Measurements from ENCODE around the gene SDCBP2. TPM values are rescaled to one million over a fixed set of nuclear protein-coding genes. Genes with fewer than 3 reads are reported as not detected.

Gene SDCBP2
- total RNA-seq, 2 experiments from 2014 or later = 4.4 to 5.9 TPM

DNA sequence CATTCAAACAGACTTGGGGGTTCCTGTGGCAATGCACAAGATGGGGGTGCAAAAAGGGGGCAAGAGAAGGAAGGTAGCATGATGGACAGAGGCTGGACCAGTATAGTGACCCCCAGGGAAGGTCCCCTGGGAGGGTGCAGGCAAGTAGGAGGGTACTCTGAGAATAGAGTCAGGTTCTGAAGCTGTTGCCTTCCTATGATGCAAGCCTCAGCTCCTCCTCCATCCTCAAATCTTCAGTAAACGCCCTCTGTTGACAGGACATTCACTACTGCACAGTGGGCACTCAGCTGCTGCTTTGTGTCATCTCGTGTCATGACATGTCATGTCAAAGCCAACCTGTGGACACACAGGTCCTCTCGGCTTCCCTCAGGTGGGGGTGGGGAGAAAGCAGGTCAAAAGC, 5.8 kb upstream of the SDCBP2 start:
- Mint-ChIP-seq H3K36me3 (peaks cover 22% of the 10 kb centered on the region), H3K4me3 (no peak overlapping the region), H3K9me3 (no peaks in the 10 kb centered on the region), H3K4me1 (ENCODE audit: low read depth) (peaks cover 52% of the 10 kb centered on the region), H3K27ac (peak overlapping the region; percentile 28), H3K27me3 (no peaks in the 10 kb centered on the region)
- ChIA-PET POLR2A (interaction anchor here (0.5 kb wide), 1 partner anchor 203 kb away, joined by 3 read pairs; no protein-coding TSS in a partner anchor), CTCF (interaction anchor here (1.3 kb wide), 1 partner anchor 102 kb away, joined by 3 read pairs; no protein-coding TSS in a partner anchor)
- DNase-seq = no peak
- intact Hi-C loops (cut with micrococcal nuclease) = no loop called here

DNA sequence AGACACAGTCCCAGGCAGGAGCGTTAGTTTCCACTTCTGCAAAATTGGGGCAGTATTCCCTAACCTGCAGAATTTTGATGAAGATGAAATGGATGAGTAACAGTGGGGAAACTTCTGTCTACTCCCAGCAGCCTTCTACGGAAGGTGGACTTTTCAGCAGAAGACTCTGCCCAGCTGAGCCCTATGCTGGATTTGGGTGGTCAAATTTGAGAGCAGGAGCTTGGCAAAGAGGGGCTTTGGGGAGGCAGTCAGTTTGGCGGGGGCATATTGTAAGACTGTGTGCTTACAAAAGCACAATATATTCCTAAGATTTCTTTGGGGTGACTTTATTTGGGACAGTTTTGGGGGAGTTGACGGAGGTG, 5.4 kb upstream of the SDCBP2 start:
- peaks cover 26% of the 10 kb centered on the region for H3K36me3 Mint-ChIP-seq
- CTCF ChIA-PET = interaction anchor here (1.3 kb wide), 1 partner anchor 103 kb away, joined by 3 read pairs; no protein-coding TSS in a partner anchor
- H3K4me3 Mint-ChIP-seq = no peak overlapping the region
- no peaks in the 10 kb centered on the region for H3K27me3 Mint-ChIP-seq
- peak overlapping the region; percentile 28 for H3K27ac Mint-ChIP-seq
- intact Hi-C loops (cut with micrococcal nuclease) = no loop called here
- no peaks in the 10 kb centered on the region for H3K9me3 Mint-ChIP-seq
- DNase-seq = no peak
- peaks cover 56% of the 10 kb centered on the region for H3K4me1 Mint-ChIP-seq (ENCODE audit: low read depth)
- POLR2A ChIA-PET = no interaction called here

DNA sequence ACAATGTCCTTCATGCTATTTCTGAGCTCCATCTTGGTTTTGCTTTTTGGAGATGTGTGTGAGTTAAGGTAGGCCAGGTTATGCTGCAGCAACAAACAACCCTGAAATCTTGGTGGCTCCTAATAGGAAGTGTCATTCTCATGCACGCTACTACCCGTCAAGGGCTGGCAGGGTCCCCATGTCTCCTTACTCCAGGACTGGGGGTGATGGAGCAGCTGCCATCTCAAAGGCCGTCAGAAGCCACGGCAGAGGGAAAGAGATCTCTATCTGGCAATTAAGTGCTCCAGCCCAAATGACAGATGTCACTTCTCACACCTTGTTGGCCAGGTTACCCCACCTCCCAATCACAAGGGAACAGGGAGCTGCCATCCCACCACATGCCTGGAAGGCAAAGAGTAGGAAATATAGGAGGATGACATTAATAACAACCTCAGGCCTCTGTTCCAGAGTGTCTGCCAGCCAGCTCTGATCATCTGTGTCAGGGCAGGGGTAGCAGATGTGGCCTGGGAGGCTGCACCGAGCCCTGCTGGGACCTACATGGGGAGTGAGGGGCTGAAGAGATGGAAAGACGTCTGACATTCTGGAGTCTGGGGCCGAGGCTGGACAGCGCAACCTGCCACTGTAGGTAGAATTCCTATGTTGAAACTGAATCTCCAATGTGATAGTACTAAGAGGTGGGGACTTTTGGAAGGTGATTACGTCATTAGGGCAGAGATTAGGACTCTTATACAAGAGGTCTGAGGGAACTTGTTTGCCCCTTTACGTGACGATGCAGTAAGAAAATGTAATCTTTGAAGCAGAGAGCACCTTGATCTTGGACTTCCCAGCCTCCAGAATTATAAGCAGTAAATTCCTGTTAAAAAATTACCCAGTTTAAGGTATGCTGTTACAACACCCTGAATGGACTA, 4.8 kb upstream of the SDCBP2 start:
- intact Hi-C loops (cut with micrococcal nuclease) = no loop called here
- Mint-ChIP-seq H3K27ac (no peak overlapping the region), H3K4me3 (no peak overlapping the region), H3K36me3 (peaks cover 26% of the 10 kb centered on the region), H3K27me3 (no peaks in the 10 kb centered on the region), H3K9me3 (no peaks in the 10 kb centered on the region), H3K4me1 (ENCODE audit: low read depth) (peaks cover 61% of the 10 kb centered on the region)
- CTCF ChIA-PET = interaction anchor here (1.1 to 1.8 kb wide), 2 partner anchors 12 to 21 kb away, joined by 3 to 7 read pairs; no protein-coding TSS in a partner anchor
- DNase-seq = no peak
- POLR2A ChIA-PET = no interaction called here

DNA sequence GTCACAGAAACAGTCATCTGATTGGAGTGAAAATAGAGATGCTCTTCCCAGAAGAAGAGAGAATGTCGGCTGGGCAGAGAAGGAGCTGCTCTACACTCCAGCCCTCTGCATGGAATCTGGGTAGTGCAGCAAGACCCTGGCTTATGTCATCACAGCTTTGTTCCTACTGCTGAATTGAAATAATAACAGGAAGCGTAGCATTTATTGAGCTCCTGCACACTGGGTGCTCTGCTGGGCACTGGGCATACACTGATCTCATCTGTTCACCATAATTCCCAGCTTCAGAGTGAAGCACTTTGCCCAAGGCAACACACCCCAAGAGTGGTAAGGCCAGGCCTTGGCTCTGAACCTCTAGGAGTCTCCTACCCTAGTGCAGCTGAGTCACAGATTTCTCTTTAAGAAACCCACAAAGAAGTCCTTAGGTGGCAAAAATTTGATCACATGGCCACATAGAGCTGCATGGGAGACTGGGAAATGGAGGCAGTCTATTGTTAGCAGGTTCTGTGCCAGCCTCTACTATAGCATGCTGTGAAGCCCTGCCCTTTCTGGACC, 3.9 kb upstream of the SDCBP2 start:
- Mint-ChIP-seq H3K4me1 (ENCODE audit: low read depth) (peaks cover 66% of the 10 kb centered on the region), H3K27ac (peak overlapping the region; percentile 45), H3K4me3 (no peak overlapping the region), H3K27me3 (no peaks in the 10 kb centered on the region), H3K36me3 (peaks cover 26% of the 10 kb centered on the region), H3K9me3 (no peaks in the 10 kb centered on the region)
- ChIA-PET POLR2A (no interaction called here), CTCF (interaction anchor here (1.1 to 1.8 kb wide), 2 partner anchors 11 to 20 kb away, joined by 3 to 7 read pairs; no protein-coding TSS in a partner anchor)
- DNase-seq = peak; percentile 8
- intact Hi-C loops (cut with micrococcal nuclease) = no loop called here

DNA sequence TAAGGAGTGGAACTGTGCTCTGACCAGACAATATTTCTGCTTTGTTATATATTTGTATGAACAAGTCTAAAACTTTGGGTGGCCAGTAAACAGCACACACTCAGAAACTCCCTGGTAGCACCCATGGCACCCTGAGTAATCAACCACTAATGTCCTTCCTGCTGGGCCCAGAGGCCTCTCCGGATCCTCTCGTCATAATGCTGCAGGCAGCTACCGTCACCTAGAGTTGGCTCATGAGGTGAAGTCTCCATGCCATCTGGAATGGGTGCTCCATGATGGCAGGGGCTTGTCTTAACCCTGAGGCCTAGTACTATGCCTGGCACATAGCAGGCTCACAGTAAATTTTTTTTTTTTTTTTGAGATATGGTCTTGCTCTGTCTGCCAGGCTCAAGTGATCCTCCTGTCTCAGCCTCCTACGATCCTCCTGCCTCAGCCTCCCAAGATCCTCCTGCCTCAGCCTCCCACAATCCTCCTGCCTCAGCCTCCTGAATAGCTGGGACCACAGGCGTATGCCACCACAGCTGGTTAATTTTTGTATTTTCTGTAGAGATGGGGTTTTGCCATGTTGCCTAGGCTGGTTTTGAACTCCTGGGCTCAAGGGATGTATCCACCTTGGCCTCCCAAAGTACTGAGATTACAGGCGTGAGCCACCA, 3.0 kb upstream of the SDCBP2 start:
- peaks cover 66% of the 10 kb centered on the region for H3K4me1 Mint-ChIP-seq (ENCODE audit: low read depth)
- no peak overlapping the region for H3K4me3 Mint-ChIP-seq
- no peaks in the 10 kb centered on the region for H3K9me3 Mint-ChIP-seq
- intact Hi-C loops (cut with micrococcal nuclease) = no loop called here
- peak overlapping the region; percentile 53 for H3K27ac Mint-ChIP-seq
- no peaks in the 10 kb centered on the region for H3K27me3 Mint-ChIP-seq
- ChIA-PET CTCF (interaction anchor here (1.8 kb wide), 1 partner anchor 19 kb away, joined by 7 read pairs; no protein-coding TSS in a partner anchor), POLR2A (no interaction called here)
- peaks cover 28% of the 10 kb centered on the region for H3K36me3 Mint-ChIP-seq
- peak; percentile 9 for DNase-seq

DNA sequence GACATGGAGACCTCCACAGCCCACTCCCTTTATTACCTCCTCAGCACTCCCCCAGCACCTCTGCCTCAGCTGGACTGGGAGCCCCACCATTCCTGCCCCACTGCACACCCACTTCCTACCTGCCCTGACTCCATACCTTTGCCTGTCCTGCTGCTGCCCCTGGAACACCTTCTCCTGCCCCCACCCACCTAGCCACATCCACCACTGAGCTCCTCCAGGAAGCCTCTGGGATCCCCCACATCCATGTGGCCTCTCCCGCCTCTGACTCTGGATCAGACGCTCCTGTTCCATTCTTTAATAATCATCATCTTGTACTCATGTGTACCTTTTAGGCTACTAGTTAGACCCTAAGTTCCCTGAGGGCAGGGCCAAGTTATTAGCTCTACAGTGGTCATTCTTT, 2.2 kb upstream of the SDCBP2 start:
- POLR2A ChIA-PET = no interaction called here
- DNase-seq = peak; percentile 5
- intact Hi-C loops (cut with micrococcal nuclease) = no loop called here

DNA sequence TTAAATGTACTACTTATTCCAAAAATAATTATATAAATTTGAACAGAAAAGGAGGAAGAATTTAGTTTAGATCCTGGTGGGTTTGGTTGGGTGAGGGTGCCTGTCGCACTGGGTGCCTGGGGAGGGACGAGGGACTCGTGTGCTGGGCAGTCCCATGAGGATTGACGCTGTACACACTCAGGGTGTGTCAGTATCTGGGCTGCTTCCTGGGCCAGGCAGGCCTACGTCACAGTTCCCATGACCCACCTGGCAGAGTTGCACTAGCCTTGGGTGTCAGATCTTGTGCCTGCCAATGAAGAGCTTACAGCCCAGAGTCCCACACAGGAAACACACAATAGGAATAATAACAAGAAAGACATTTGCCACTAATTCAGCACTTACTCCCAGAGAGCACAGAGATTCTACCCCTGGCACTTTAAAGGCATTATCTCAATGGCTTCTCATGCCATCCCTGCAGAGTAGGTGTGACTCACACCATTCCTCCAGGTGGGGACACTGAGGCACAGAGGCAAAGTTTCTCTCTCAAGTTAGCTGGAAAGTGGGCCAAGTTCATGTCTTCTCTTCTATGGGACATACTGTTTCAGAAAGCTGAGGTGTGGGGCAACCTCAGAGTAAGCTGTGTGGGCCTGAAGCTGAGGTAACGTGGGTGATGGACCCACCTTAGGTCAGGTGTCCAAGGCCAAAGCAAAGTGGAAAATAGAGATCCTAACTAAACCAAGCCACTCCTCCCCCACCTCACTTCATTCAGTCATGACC, 1.3 kb upstream of the SDCBP2 start:
- Mint-ChIP-seq H3K4me1 (ENCODE audit: low read depth) (peaks cover 54% of the 10 kb centered on the region), H3K27ac (peak overlapping the region; percentile 88), H3K36me3 (peaks cover 28% of the 10 kb centered on the region), H3K4me3 (no peak overlapping the region), H3K27me3 (no peaks in the 10 kb centered on the region), H3K9me3 (no peaks in the 10 kb centered on the region)
- CTCF ChIA-PET = interaction anchor here (0.7 to 1.5 kb wide), 3 partner anchors 15 to 137 kb away, joined by 3 read pairs; partner anchors contain the start of gene NSFL1C
- POLR2A ChIA-PET = no interaction called here
- intact Hi-C loops (cut with micrococcal nuclease) = no loop called here
- peak; percentile 70 for DNase-seq

More for the DNA sequence above, 2.2 kb upstream of the SDCBP2 start:
- H3K9me3 Mint-ChIP-seq = no peaks in the 10 kb centered on the region
- peak overlapping the region; percentile 53 for H3K27ac Mint-ChIP-seq
- H3K4me1 Mint-ChIP-seq (ENCODE audit: low read depth) = peaks cover 58% of the 10 kb centered on the region
- H3K4me3 Mint-ChIP-seq = no peak overlapping the region
- CTCF ChIA-PET = no interaction called here
- H3K36me3 Mint-ChIP-seq = peaks cover 28% of the 10 kb centered on the region
- H3K27me3 Mint-ChIP-seq = no peaks in the 10 kb centered on the region

DNA sequence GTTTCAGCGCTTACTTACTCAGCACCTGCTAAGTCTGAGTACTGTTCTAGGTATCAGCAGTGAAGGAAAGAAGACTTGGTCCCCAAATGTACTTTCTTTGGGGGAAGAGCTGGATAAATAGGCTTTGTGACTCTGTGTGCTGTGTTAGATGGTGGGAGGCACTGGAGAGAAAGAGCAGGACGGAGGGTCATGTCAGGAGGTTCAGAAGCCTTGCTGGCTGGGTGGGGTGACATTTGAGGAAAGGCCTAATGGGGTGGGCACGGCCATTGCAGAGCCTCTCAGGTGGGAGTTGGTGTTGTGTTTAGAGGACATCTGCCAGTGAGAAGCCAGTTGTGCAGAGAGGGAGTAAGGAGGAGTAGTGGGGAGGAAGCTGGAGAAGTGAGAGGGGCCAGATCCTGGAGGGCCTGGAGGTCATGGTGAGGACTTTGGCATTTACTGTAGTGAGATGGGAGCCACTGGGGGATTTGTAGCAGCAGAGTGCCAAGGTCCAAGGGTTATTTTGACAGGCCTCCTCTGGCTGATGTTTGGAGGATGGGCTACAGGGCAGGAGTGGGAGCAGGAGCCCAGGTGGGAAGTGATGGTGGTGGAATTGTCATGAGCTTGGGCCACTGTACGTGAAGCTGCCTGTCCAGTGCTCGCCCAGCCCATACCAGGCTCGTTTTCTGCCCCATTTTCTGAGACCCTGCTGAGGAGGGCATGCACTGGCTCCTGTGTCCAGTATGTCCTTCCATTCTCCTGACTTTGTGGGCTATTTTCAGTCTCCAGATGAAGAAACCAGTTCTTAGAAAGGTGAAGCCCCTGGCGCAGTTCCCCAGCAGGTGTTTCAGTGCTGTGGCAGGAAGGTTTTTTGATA, 886 bp downstream of the SDCBP2 start:
- Mint-ChIP-seq H3K9me3 (no peaks in the 10 kb centered on the region), H3K4me1 (ENCODE audit: low read depth) (peaks cover 47% of the 10 kb centered on the region), H3K27ac (peak overlapping the region; percentile 34), H3K27me3 (no peaks in the 10 kb centered on the region), H3K4me3 (no peak overlapping the region), H3K36me3 (peaks cover 24% of the 10 kb centered on the region)
- POLR2A ChIA-PET = interaction anchor here (0.8 to 1.3 kb wide), 3 partner anchors 49 to 1142 kb away, joined by 3 to 8 read pairs (median 3); no protein-coding TSS in a partner anchor
- peak; percentile 6 for DNase-seq
- CTCF ChIA-PET = interaction anchor here (0.7 to 1.8 kb wide), 4 partner anchors 33 to 109 kb away, joined by 3 to 6 read pairs (median 4); no protein-coding TSS in a partner anchor
- intact Hi-C loops (cut with micrococcal nuclease) = loop anchor here (5.0 kb wide), 2 partner anchors 299 to 329 kb away; partner anchors contain the start of gene SIRPG

DNA sequence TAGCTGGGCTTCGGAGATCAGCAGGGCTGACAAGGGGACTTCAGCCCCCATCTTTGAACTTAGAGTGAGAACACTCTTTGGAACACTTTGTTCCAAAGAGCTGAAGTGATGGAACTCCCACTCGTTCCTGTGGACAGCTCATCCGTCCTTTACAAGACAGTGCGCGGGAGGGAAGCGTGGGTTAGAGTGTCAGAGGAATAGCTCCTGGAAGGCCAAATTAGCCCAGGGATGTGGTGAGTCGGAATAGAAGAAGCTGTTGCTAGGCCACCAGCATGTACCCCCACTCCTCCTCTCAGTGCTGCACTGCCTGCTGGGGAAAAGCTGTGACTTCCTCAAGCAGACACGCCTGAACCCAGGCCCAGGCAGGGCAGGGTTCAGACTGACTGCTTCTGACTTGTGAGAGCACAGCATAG, 1.7 kb downstream of the SDCBP2 start:
- H3K27ac Mint-ChIP-seq = no peak overlapping the region
- intact Hi-C loops (cut with micrococcal nuclease) = loop anchor here (5.0 kb wide), 2 partner anchors 300 to 330 kb away; partner anchors contain the start of gene SIRPG
- ChIA-PET POLR2A (interaction anchor here (0.8 to 2.6 kb wide), 3 partner anchors 35 to 1142 kb away, joined by 3 to 12 read pairs (median 8); no protein-coding TSS in a partner anchor), CTCF (interaction anchor here (0.7 to 1.8 kb wide), 4 partner anchors 34 to 110 kb away, joined by 3 to 6 read pairs (median 4); no protein-coding TSS in a partner anchor)
- peaks cover 18% of the 10 kb centered on the region for H3K36me3 Mint-ChIP-seq
- DNase-seq = peak; percentile 41
- peak overlapping the region; percentile 35 for H3K4me3 Mint-ChIP-seq
- no peaks in the 10 kb centered on the region for H3K9me3 Mint-ChIP-seq
- peaks cover 39% of the 10 kb centered on the region for H3K4me1 Mint-ChIP-seq (ENCODE audit: low read depth)
- no peaks in the 10 kb centered on the region for H3K27me3 Mint-ChIP-seq

DNA sequence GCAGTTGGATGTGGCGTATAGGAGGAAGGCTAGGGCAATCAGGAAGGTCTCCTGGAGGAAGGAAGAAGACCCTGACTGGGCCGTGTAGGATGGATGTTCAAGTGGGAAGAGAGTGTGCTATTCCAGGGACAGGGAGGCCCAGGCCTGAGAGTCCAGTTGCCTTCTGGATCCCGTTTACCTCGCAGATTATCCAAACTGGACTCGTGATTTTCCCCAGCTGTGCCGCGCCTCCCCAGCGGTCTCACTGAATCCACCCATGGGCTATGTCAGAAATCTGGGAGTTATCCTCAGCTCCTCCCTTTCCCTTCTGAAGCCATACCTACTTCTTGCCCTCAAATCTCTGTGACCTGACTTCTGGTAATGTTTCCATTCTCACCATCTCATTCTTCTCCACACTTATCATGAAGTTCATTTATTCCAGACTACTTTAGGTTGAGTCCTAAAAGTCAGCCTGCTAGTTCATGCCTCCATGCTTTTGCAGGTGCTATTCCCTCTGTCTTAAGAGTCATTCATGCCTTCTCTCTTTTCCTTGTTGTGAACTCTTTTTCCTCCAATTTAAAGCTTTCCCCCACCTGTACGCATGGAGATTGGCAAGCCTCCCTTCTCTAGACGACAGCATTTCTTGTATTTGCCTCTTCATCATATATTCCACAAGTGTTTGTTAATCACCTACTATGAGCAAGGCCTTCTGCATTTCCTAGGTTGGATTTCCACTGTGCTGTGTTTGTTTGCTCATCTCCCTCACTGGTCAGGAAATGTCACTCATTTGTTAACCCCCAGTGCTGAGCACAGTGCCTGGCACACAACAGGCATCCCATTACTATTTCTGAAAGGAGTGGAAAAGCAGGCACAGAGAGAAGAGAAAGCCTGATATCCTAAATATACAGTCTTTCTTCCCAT, 2.7 kb downstream of the SDCBP2 start:
- POLR2A ChIA-PET = interaction anchor here (0.6 to 2.6 kb wide), 8 partner anchors 31 to 140 kb away, joined by 3 to 27 read pairs (median 4); partner anchors contain the start of gene NSFL1C
- no peaks in the 10 kb centered on the region for H3K9me3 Mint-ChIP-seq
- H3K27me3 Mint-ChIP-seq = no peaks in the 10 kb centered on the region
- CTCF ChIA-PET = interaction anchor here (0.7 to 1.7 kb wide), 6 partner anchors 14 to 111 kb away, joined by 3 to 10 read pairs (median 6); partner anchors contain the start of gene FKBP1A
- H3K4me3 Mint-ChIP-seq = no peak overlapping the region
- H3K4me1 Mint-ChIP-seq (ENCODE audit: low read depth) = peaks cover 31% of the 10 kb centered on the region
- DNase-seq = peak; percentile 23
- H3K36me3 Mint-ChIP-seq = peaks cover 12% of the 10 kb centered on the region
- intact Hi-C loops (cut with micrococcal nuclease) = loop anchor here (5.0 kb wide), 2 partner anchors 301 to 331 kb away; partner anchors contain the start of gene SIRPG
- H3K27ac Mint-ChIP-seq = no peak overlapping the region
